IMR-90 (cell line): ENCODE results near the gene ANKRD6. TPM values are rescaled to one million over a fixed set of nuclear protein-coding genes. Genes with fewer than 3 reads are reported as not detected.

Experiments used
- ATAC-seq: fragments of 200-7000 bp; cut with Tn5 transposase; 2 replicates; pipeline ENCODE4 v1.9.1; 2020; ENCODE audit warnings: low read depth, mild to moderate bottlenecking, moderate library complexity
- BruUV-seq: library from RNA; stranded (reverse); fragments of 400-500 nt; replicated peaks from 2 replicates; lab custom pipeline; 2021; lab: Mats Ljungman, UMichigan
- CTCF ChIA-PET: fragments of 300-600 bp; formaldehyde crosslinking; extraction: SDS; loops from one replicate; lab custom pipeline; 2021; ENCODE audit warnings: antibody characterized with exemption; lab: Yijun Ruan, JAX
- POLR2A ChIA-PET: fragments of 300-600 bp; sonication (Branson Sonifier 250); formaldehyde crosslinking; loops from one replicate; lab custom pipeline; 2022; ENCODE audit warnings: antibody characterized with exemption; ENCODE audit not compliant: unreplicated experiment; lab: Charles Lee
- DNase-seq: peaks from one replicate; pipeline ENCODE4 v3.0.0; 2013
- H2AFZ ChIP-seq: replicated peaks from 2 replicates; pipeline ENCODE3; 2013; ENCODE audit warnings: low read length, mild to moderate bottlenecking; ENCODE audit not compliant: poor library complexity
- H2AK5ac ChIP-seq: 2 replicates; pipeline ENCODE4 v1.6.1; 2013; ENCODE audit warnings: low read depth, low read length, inconsistent platforms
- H2AK9ac ChIP-seq: replicated peaks from 2 replicates; pipeline ENCODE3; 2013; ENCODE audit warnings: mild to moderate bottlenecking, low read depth, low read length, moderate library complexity; ENCODE audit not compliant: poor library complexity
- H2BK120ac ChIP-seq: 2 replicates; pipeline ENCODE4 v1.6.1; 2013; ENCODE audit warnings: low read depth, low read length, inconsistent platforms
- H2BK15ac ChIP-seq: 3 replicates; pipeline ENCODE4 v1.6.1; 2013; ENCODE audit warnings: low read depth, low read length, inconsistent platforms
- H2BK20ac ChIP-seq: 2 replicates; pipeline ENCODE4 v1.6.1; 2013; ENCODE audit warnings: low read depth, mild to moderate bottlenecking, inconsistent platforms, low read length, moderate library complexity
- H2BK5ac ChIP-seq: 2 replicates; pipeline ENCODE4 v1.6.1; 2013; ENCODE audit warnings: mild to moderate bottlenecking, low read depth, low read length, inconsistent platforms; ENCODE audit not compliant: poor library complexity, severe bottlenecking
- H3K14ac ChIP-seq: replicated peaks from 2 replicates; pipeline ENCODE4 v1.6.1; 2013; ENCODE audit warnings: low read depth, low read length, inconsistent platforms
- H3K18ac ChIP-seq: 2 replicates; pipeline ENCODE4 v1.6.1; 2013; ENCODE audit warnings: low read depth, low read length, control low read depth
- H3K23ac ChIP-seq: 2 replicates; pipeline ENCODE4 v1.6.1; 2013; ENCODE audit warnings: low read depth, low read length, inconsistent platforms
- H3K27ac ChIP-seq: 2 replicates; pipeline ENCODE4 v1.5.1; 2013; ENCODE audit warnings: mild to moderate bottlenecking, control low read depth, low read length; ENCODE audit not compliant: insufficient read depth
- H3K27me3 ChIP-seq: 2 replicates; pipeline ENCODE4 v1.6.1; 2013; ENCODE audit warnings: low read length; ENCODE audit not compliant: control insufficient read depth, insufficient read depth
- H3K36me3 ChIP-seq: 2 replicates; pipeline ENCODE4 v1.6.1; 2013; ENCODE audit warnings: low read length, mixed read lengths; ENCODE audit not compliant: control insufficient read depth, insufficient read depth
- H3K4ac ChIP-seq: 2 replicates; pipeline ENCODE4 v1.6.1; 2013; ENCODE audit warnings: low read depth, low read length, inconsistent platforms
- H3K4me1 ChIP-seq: 2 replicates; pipeline ENCODE4 v1.6.1; 2013; ENCODE audit warnings: low read length, mixed read lengths; ENCODE audit not compliant: control insufficient read depth, insufficient read depth
- H3K4me2 ChIP-seq: 2 replicates; pipeline ENCODE4 v1.6.1; 2013; ENCODE audit warnings: low read depth, mild to moderate bottlenecking, control low read depth, low read length, moderate library complexity
- H3K4me3 ChIP-seq: 2 replicates; pipeline ENCODE4 v1.5.1; 2013; ENCODE audit warnings: low read depth, mild to moderate bottlenecking, control low read depth, low read length, moderate library complexity; ENCODE audit not compliant: insufficient read depth
- H3K56ac ChIP-seq: 2 replicates; pipeline ENCODE4 v1.6.1; 2013; ENCODE audit warnings: low read length, inconsistent platforms; ENCODE audit not compliant: insufficient read depth; ENCODE audit errors: extremely low read depth
- H3K79me1 ChIP-seq, 2 experiments: 2 replicates each; pipeline ENCODE4 v1.6.1; 2013; ENCODE audit warnings: low read length in 2 of 2, inconsistent platforms in 1 of 2, low read depth in 1 of 2
- H3K9ac ChIP-seq: 2 replicates; pipeline ENCODE4 v1.6.1; 2013; ENCODE audit warnings: low read depth, low read length, control low read depth
- H3K9me1 ChIP-seq: 2 replicates; pipeline ENCODE4 v1.6.1; 2013; ENCODE audit warnings: low read length, inconsistent platforms; ENCODE audit not compliant: insufficient read depth
- H3K9me3 ChIP-seq: 2 replicates; pipeline ENCODE4 v1.6.1; 2013; ENCODE audit warnings: low read length; ENCODE audit not compliant: control insufficient read depth, insufficient read depth
- H4K20me1 ChIP-seq: 2 replicates; pipeline ENCODE4 v1.6.1; 2013; ENCODE audit warnings: low read length, inconsistent platforms; ENCODE audit not compliant: insufficient read depth
- H4K5ac ChIP-seq: 2 replicates; pipeline ENCODE4 v1.6.1; 2013; ENCODE audit warnings: mild to moderate bottlenecking, low read depth, low read length, control low read depth
- H4K8ac ChIP-seq, 2 experiments: 2 replicates each; pipeline ENCODE4 v1.6.1; 2013; ENCODE audit warnings: low read depth in 2 of 2, low read length in 2 of 2, control low read depth in 1 of 2, inconsistent platforms in 1 of 2
- H4K91ac ChIP-seq: 2 replicates; pipeline ENCODE4 v1.6.1; 2013; ENCODE audit warnings: low read depth, low read length, inconsistent platforms; ENCODE audit not compliant: insufficient read depth
- CEBPB ChIP-seq: IDR thresholded peaks from 2 replicates; pipeline ENCODE4 v1.6.1; 2012; ENCODE audit warnings: low read depth, low read length, improper control_type of control experiment
- CHD1 ChIP-seq: IDR thresholded peaks from 2 replicates; pipeline ENCODE4 v1.6.1; 2012; ENCODE audit warnings: low read depth, low read length, improper control_type of control experiment
- FOS ChIP-seq: fragments of 150-350 bp; IDR thresholded peaks from 2 replicates; pipeline ENCODE4 v1.6.1; 2016; ENCODE audit warnings: low read depth, low read length
- MAFK ChIP-seq: IDR thresholded peaks from 2 replicates; pipeline ENCODE4 v1.6.1; 2012; ENCODE audit warnings: low read depth, low read length, improper control_type of control experiment
- MXI1 ChIP-seq: IDR thresholded peaks from 2 replicates; pipeline ENCODE4 v1.6.1; 2012; ENCODE audit warnings: low read depth, mild to moderate bottlenecking, low read length, moderate library complexity, borderline replicate concordance
- WGBS, 2 experiments: methylation state at CpG; one replicate each; pipeline versions ENCODE4 v1.1.5 to v1.1.7; 2013; ENCODE audit warnings: missing lambda C conversion rate in 2 of 2; ENCODE audit not compliant: insufficient read length in 1 of 2; ENCODE audit errors: extremely low coverage in 2 of 2; 5-methylcytosine and 5-hydroxymethylcytosine counted together
- dilution Hi-C: fragments of 300-500 bp; cut with HindIII; formaldehyde crosslinking; loops from one replicate; pipeline ENCODE4 v1.14.3; 2018; ENCODE audit warnings: low sequenced_read_pairs; ENCODE audit not compliant: unreplicated experiment
- in situ Hi-C: fragments of 300-500 bp; cut with MboI; formaldehyde crosslinking; loops from 3 replicates; pipeline ENCODE4 v1.14.3; 2019; ENCODE audit warnings: low sequenced_read_pairs, inconsistent platforms, mixed read lengths
- intact Hi-C: fragments of 100-400 bp; cut with micrococcal nuclease; formaldehyde crosslinking; loops from 2 replicates; pipeline ENCODE4 v1.10.0; 2022
- polyA plus RNA-seq, 3 experiments: library from polyadenylated mRNA; depleted of rRNA; stranded (reverse); fragments of >200 nt; gene quantifications; 2 replicates each; pipeline ENCODE4 v1.2.3, GENCODE V29; 2012; ENCODE audit warnings: low replicate concordance in 1 of 3
- total RNA-seq: library from RNA; depleted of rRNA; stranded (reverse); fragments of >200 nt; gene quantifications from 2 replicates; pipeline ENCODE4 v1.2.3, GENCODE V29; 2012

Gene ANKRD6
- total and polyA plus RNA-seq, 2 of the 4 experiments (the other 2 are of a cell fraction): 0.12 to 0.18 TPM

GRCh38 chr6:89623749-89624148 lies 190.8 kb downstream of the ANKRD6 start:
- Histone ChIP-seq H3K27ac (no peak overlapping the region), H2AFZ (no peak overlapping the region), H4K5ac (no peak overlapping the region), H2BK15ac (no peak overlapping the region), H3K9me1 (0 out of 2 replicates have a peak, but pooled peaks cover 6% of the 10 kb centered on the region), H3K4me3 (no peak overlapping the region), H3K27me3 (no peaks in the 10 kb centered on the region; the same call in 1 of the 2 replicates), H4K20me1 (no peaks in the 10 kb centered on the region), H2AK5ac (no peak overlapping the region), H3K4me1 (no peaks in the 10 kb centered on the region), H2BK120ac (no peak overlapping the region), H3K4me2 (no peak overlapping the region), H4K8ac (no peak overlapping the region), H3K18ac (no peak overlapping the region), H3K9me3 (no peaks in the 10 kb centered on the region), H3K79me1 (no peaks in the 10 kb centered on the region), H3K4ac (no peak overlapping the region), H4K91ac (no peak overlapping the region), H3K36me3 (no peaks in the 10 kb centered on the region), H2AK9ac (no peak overlapping the region), H3K23ac (no peak overlapping the region), H3K9ac (no peak overlapping the region), H3K56ac (no peak overlapping the region), H2BK5ac (no peak overlapping the region), H2BK20ac (no peak overlapping the region), H3K14ac (no peak overlapping the region)
- intact Hi-C loops: no loop called here
- TF ChIP-seq CHD1 (no peak), MXI1 (no peak), MAFK (no peak), FOS (no peak), CEBPB (no peak)
- ChIA-PET POLR2A (no interaction called here), CTCF (no interaction called here)
- ATAC-seq: no peak
- WGBS, 2 experiments: 100% methylated on average over 1 of the region's 8 CpGs; no CpG with 5 or more reads in 1 of the 2 experiments
- dilution Hi-C loops: no loop called here
- DNase-seq: no peak
- no TSS peak for BruUV-seq
- in situ Hi-C loops: loop anchor here (25.0 kb wide), 1 partner anchor 636 kb away; no protein-coding TSS in a partner anchor
